ENCODE results near the gene SYPL1. TPM values are rescaled to one million over a fixed set of nuclear protein-coding genes. Genes with fewer than 3 reads are reported as not detected.

Gene SYPL1
- total and polyA plus RNA-seq, 2 donors (not counting 3 experiments of a cell fraction or from before 2014, with no cell fraction given): 59.8 to 67.1 TPM

GRCh38 chr7:106110885-106111654, 1.0 kb downstream of the SYPL1 start:
- ChIA-PET CTCF (interaction anchor here (0.9 to 2.6 kb wide), 10 partner anchors 10 to 53 kb away, joined by 3 to 14 read pairs (median 4); no protein-coding TSS in a partner anchor), POLR2A (interaction anchor here (0.6 to 1.2 kb wide), 2 partner anchors 38 to 174 kb away, joined by 3 to 4 read pairs; partner anchors contain the start of gene NAMPT)
- Histone ChIP-seq H3K9me1 (replicated peaks; ENCODE audit: control insufficient read depth, extremely low read depth, insufficient read depth, low read length) (no peaks in the 10 kb centered on the region), H3K4me3 (replicated peaks in 1 of 3; ENCODE audit: insufficient read depth in 1 of 3, low read depth in 1 of 3, low read length in 3 of 3) (peak overlapping the region; percentile 81 to 97 (median 88)), H3K9me3 (replicated peaks; ENCODE audit: control insufficient read depth, insufficient read depth, low read length) (no peaks in the 10 kb centered on the region), H3K79me2 (ENCODE audit: control insufficient read depth, insufficient read depth, low read length) (peaks cover 52% of the 10 kb centered on the region), H3K27me3 (ENCODE audit: control insufficient read depth in 2 of 2, insufficient read depth in 2 of 2, low read length in 2 of 2) (no peaks in the 10 kb centered on the region), H2AFZ (ENCODE audit: low read depth, low read length) (peak overlapping the region; percentile 83), H3K4me1 (ENCODE audit: control insufficient read depth, extremely low read depth, insufficient read depth, low read length) (peaks cover 12% of the 10 kb centered on the region), H3K9ac (replicated peaks; ENCODE audit: extremely low read depth, insufficient read depth, low read length) (peak overlapping the region; percentile 88), H3K27ac (ENCODE audit: insufficient read depth, low read depth, low read length) (peak overlapping the region; percentile 79), H3K4me2 (ENCODE audit: insufficient read depth, low read length) (peak overlapping the region; percentile 92), H3K36me3 (ENCODE audit: control insufficient read depth in 2 of 2, extremely low read depth in 1 of 2, insufficient read depth in 2 of 2, low read length in 2 of 2) (no peaks in the 10 kb centered on the region), H4K20me1 (replicated peaks; ENCODE audit: control insufficient read depth, extremely low read depth, insufficient read depth, low read length) (no peaks in the 10 kb centered on the region)
- DNase-seq (ENCODE audit: low read depth, low spot score) (peak; percentile 74), FAIRE-seq (peak; percentile 75)
- dilution Hi-C loops (cut with MboI; ENCODE audit: extremely low pct_ligation_motif_present, low sequenced_read_pairs) (no loop called here), intact Hi-C loops (cut with micrococcal nuclease) (no loop called here)
- TSS peak; percentile 57 for BruUV-seq (replicated peaks)
- TF ChIP-seq POLR2AphosphoS5 (IDR thresholded peaks at IDR 0.05; ENCODE audit: insufficient read depth, low read depth, low read length) (no peak), GATA2 (IDR thresholded peaks at IDR 0.05; ENCODE audit: insufficient read depth, insufficient read length, low read depth, low read length) (no peak), FOS (IDR thresholded peaks at IDR 0.05; ENCODE audit: borderline replicate concordance, insufficient read depth, low read length) (no peak), CTCF (IDR thresholded peaks at IDR 0.05; ENCODE audit: extremely low read depth in 1 of 2, insufficient read depth in 1 of 2, low read depth in 1 of 2, low read length in 2 of 2) (no peak), EZH2 (IDR thresholded peaks at IDR 0.05; ENCODE audit: borderline replicate concordance, low read depth, low read length, severe bottlenecking) (no peak), JUN (IDR thresholded peaks at IDR 0.05; ENCODE audit: borderline replicate concordance, insufficient read depth, insufficient read length, low read depth) (no peak)
- TF ChIP-seq, protein P1, sequence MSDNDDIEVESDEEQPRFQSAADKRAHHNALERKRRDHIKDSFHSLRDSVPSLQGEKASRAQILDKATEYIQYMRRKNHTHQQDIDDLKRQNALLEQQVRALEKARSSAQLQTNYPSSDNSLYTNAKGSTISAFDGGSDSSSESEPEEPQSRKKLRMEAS (IDR thresholded peaks at IDR 0.05; ENCODE audit: insufficient read depth, insufficient read length): no peak

Data from endothelial cell of umbilical vein (primary cell).